ENCODE data around the gene TNFSF8.

The TNFSF8 gene

DNA sequence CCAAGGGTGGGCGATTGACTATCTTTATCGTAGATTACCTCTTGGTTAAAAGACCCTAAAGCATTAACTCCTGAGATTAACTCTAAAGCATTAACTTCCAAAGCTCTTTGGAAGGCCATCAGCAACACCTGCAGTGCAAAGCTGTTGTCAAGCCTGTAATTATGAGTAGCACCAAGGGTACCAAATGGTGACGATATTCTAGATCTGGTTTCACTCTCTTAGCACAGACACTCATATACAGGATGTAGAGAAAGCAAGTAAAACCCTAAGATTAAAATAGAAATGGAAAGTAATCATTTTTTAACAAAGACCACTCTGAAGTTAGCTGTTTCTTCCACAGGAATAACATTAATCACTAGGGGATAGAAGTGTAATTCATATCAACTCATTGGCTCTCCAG lies 29.9 kb upstream of the TNFSF8 start:
- Histone ChIP-seq H3K4me3 (ENCODE audit: low read depth in 1 of 2, low read length in 2 of 2) (no peak overlapping the region), H3K4me2 (ENCODE audit: insufficient read depth, low read length) (no peak overlapping the region), H3K36me3 (ENCODE audit: insufficient read depth, low read length) (no peaks in the 10 kb centered on the region), H4K20me1 (ENCODE audit: insufficient read depth, low read length) (no peaks in the 10 kb centered on the region), H3K79me2 (ENCODE audit: insufficient read depth, low read length) (no peaks in the 10 kb centered on the region), H3K4me1 (ENCODE audit: insufficient read depth, low read length) (peaks cover 13% of the 10 kb centered on the region), H2AFZ (ENCODE audit: low read depth, low read length) (no peak overlapping the region), H3K27me3 (ENCODE audit: insufficient read depth, low read length, poor library complexity) (no peaks in the 10 kb centered on the region), H3K9me3 (ENCODE audit: insufficient read depth, low read length, severe bottlenecking) (peaks cover 9% of the 10 kb centered on the region), H3K9ac (ENCODE audit: low read depth, low read length) (no peak overlapping the region), H3K27ac (ENCODE audit: low read length) (no peak overlapping the region)
- DNase-seq, result no peak
- TF ChIP-seq, protein P1, sequence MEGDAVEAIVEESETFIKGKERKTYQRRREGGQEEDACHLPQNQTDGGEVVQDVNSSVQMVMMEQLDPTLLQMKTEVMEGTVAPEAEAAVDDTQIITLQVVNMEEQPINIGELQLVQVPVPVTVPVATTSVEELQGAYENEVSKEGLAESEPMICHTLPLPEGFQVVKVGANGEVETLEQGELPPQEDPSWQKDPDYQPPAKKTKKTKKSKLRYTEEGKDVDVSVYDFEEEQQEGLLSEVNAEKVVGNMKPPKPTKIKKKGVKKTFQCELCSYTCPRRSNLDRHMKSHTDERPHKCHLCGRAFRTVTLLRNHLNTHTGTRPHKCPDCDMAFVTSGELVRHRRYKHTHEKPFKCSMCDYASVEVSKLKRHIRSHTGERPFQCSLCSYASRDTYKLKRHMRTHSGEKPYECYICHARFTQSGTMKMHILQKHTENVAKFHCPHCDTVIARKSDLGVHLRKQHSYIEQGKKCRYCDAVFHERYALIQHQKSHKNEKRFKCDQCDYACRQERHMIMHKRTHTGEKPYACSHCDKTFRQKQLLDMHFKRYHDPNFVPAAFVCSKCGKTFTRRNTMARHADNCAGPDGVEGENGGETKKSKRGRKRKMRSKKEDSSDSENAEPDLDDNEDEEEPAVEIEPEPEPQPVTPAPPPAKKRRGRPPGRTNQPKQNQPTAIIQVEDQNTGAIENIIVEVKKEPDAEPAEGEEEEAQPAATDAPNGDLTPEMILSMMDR (IDR thresholded peaks at IDR 0.05; ENCODE audit: borderline replicate concordance, extremely low read depth, low read length, poor library complexity, severe bottlenecking), result no peak
- TF ChIP-seq EZH2 (IDR thresholded peaks at IDR 0.05; ENCODE audit: borderline replicate concordance, low read depth, low read length, severe bottlenecking), result no peak
- ATAC-seq (ENCODE audit: insufficient read depth, low read depth), result no peak

DNA sequence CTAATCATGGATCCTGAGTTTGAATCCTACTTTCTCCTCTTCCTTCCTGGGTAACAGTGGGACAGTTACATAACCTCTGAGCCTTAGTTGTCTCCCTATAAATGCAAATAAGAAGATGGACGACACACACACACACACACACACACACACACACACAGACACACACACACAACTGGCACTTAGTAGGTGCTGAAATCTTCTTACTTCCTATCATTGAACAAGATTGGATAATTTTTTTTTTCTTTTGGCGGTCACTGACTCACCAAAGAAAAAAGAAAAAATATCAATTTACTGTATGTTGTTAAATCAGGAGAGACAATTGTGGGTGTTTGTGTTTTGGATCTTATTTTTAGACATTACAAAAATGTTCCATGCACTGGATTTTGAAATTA lies 28.4 kb upstream of the TNFSF8 start:
- no peak overlapping the region for H3K4me2 ChIP-seq (ENCODE audit: insufficient read depth, low read length)
- no peaks in the 10 kb centered on the region for H3K27me3 ChIP-seq (ENCODE audit: insufficient read depth, low read length, poor library complexity)
- H3K4me3 ChIP-seq (ENCODE audit: low read depth in 1 of 2, low read length in 2 of 2), result no peak overlapping the region
- H3K79me2 ChIP-seq (ENCODE audit: insufficient read depth, low read length), result no peaks in the 10 kb centered on the region
- peaks cover 9% of the 10 kb centered on the region for H3K9me3 ChIP-seq (ENCODE audit: insufficient read depth, low read length, severe bottlenecking)
- H2AFZ ChIP-seq (ENCODE audit: low read depth, low read length), result no peak overlapping the region
- H3K4me1 ChIP-seq (ENCODE audit: insufficient read depth, low read length), result peaks cover 13% of the 10 kb centered on the region
- DNase-seq, result no peak
- H4K20me1 ChIP-seq (ENCODE audit: insufficient read depth, low read length), result no peaks in the 10 kb centered on the region
- ATAC-seq (ENCODE audit: insufficient read depth, low read depth), result no peak
- no peak overlapping the region for H3K9ac ChIP-seq (ENCODE audit: low read depth, low read length)
- TF ChIP-seq EZH2 (IDR thresholded peaks at IDR 0.05; ENCODE audit: borderline replicate concordance, low read depth, low read length, severe bottlenecking), result no peak
- TF ChIP-seq, protein P1 (IDR thresholded peaks at IDR 0.05; ENCODE audit: borderline replicate concordance, extremely low read depth, low read length, poor library complexity, severe bottlenecking), result no peak
- no peaks in the 10 kb centered on the region for H3K36me3 ChIP-seq (ENCODE audit: insufficient read depth, low read length)
- no peak overlapping the region for H3K27ac ChIP-seq (ENCODE audit: low read length)

DNA sequence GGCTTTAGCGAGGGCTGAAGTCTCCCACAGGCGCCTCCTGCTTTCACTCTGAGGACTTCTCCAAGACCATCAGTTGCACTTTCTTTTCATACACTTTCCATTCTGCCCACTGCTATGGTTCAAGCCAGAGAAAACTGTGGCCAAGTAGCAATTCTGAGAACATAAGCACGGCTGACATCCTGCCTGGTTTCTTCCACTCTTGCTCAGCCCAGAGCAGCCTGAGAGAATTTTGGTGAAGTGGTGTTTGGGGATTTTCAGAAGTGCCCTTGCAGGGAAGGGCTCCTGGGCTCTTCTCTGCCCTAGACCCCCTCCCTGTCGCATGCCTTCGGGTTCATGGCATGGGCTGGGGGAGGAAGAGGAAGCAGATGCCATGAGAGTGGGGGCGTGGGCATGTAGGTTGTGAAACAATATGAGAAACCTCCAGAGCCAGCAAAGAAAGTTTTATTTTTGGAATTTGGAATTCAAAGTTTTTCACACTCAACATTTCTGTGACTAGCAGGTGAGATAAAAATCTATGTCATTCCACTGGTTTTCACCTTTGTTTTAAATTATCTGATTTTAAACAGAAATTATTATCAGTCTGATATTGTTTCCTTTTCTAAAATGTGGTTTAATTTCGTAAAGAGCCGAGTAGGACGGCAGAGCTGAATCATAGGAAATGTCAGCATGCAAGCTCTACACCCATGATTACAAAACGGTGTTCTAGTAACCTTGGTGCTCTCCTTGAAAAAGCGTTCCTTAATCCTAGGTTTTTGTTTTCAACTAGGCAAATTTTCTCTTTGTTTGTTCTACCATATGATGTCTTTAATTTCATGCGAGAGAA lies 27.8 kb upstream of the TNFSF8 start:
- no peak overlapping the region for H3K4me2 ChIP-seq (ENCODE audit: insufficient read depth, low read length)

More for the DNA sequence above, 27.8 kb upstream of the TNFSF8 start:
- Histone ChIP-seq H3K79me2 (ENCODE audit: insufficient read depth, low read length) (no peaks in the 10 kb centered on the region), H2AFZ (ENCODE audit: low read depth, low read length) (no peak overlapping the region), H3K4me3 (ENCODE audit: low read depth in 1 of 2, low read length in 2 of 2) (no peak overlapping the region), H4K20me1 (ENCODE audit: insufficient read depth, low read length) (no peaks in the 10 kb centered on the region), H3K27me3 (ENCODE audit: insufficient read depth, low read length, poor library complexity) (no peaks in the 10 kb centered on the region), H3K36me3 (ENCODE audit: insufficient read depth, low read length) (no peaks in the 10 kb centered on the region), H3K27ac (ENCODE audit: low read length) (peak overlapping the region; percentile 18; the same call in 1 of the 2 replicates), H3K4me1 (ENCODE audit: insufficient read depth, low read length) (peaks cover 13% of the 10 kb centered on the region), H3K9me3 (ENCODE audit: insufficient read depth, low read length, severe bottlenecking) (peaks cover 9% of the 10 kb centered on the region), H3K9ac (ENCODE audit: low read depth, low read length) (no peak overlapping the region)
- DNase-seq (peak; percentile 21), ATAC-seq (ENCODE audit: insufficient read depth, low read depth) (peak; percentile 57)
- TF ChIP-seq, protein P1 (IDR thresholded peaks at IDR 0.05; ENCODE audit: borderline replicate concordance, extremely low read depth, low read length, poor library complexity, severe bottlenecking), result no peak
- no peak for TF ChIP-seq EZH2 (IDR thresholded peaks at IDR 0.05; ENCODE audit: borderline replicate concordance, low read depth, low read length, severe bottlenecking)

Data from DND-41 (cell line).